ENCODE measurements around the gene ATOH8.
A peak's percentile ranks its signal among the peaks of the same experiment; 100 is the strongest.
"Not testable (repeated sequence)": the region's sequence is repeated elsewhere in the genome, so short reads cannot be mapped to it uniquely, and the experiment has no call there.

Gene ATOH8

GRCh38 chr2:85807756-85808155 is 54.0 kb downstream of the ATOH8 start:
- no peak for DNase-seq

DNA sequence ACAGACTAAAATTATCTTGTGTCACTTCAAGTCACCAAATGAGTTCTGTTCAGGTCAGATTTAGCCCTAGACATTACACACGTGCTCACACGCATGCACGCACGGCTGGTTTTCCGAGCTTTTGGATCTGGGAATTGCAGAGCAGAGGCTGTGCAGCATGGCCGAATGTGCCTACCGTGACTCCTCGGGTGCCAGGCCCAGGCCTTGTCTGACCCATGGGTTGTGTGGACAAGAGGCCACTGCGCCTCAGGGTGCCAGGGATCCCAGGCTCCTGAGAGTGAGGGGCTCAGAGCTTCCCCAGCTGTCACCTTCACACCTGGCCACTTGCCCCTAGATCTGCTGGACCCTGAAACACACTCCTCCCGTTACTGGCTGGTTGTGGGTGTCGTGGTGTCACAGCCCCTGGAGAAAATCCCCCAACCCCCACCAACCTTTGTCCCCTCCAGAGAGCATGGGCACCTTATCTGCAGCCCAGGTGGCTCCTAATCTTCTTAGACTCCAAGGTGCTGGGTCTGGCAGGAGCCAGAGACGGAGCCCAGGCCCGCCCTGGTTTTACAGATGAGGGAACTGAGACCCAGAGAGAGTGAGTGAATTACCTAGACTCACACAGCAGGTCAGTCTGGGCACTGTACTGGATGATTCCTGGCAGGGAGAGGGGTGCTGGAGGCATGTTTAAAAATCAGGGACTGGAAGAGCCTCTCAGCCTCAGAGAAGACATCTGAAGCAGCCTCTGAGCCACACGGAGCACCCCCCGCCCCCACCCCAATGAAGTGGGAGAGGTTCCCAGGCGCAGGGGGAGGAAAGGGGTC is 56.8 kb downstream of the ATOH8 start:
- no peak for DNase-seq

GRCh38 chr2:85811180-85812093 is 57.6 kb downstream of the ATOH8 start:
- DNase-seq: no peak

- DNase-seq: no peak
Measured at GRCh38 chr2:85812094-85812735, 58.4 kb downstream of the ATOH8 start.

DNA sequence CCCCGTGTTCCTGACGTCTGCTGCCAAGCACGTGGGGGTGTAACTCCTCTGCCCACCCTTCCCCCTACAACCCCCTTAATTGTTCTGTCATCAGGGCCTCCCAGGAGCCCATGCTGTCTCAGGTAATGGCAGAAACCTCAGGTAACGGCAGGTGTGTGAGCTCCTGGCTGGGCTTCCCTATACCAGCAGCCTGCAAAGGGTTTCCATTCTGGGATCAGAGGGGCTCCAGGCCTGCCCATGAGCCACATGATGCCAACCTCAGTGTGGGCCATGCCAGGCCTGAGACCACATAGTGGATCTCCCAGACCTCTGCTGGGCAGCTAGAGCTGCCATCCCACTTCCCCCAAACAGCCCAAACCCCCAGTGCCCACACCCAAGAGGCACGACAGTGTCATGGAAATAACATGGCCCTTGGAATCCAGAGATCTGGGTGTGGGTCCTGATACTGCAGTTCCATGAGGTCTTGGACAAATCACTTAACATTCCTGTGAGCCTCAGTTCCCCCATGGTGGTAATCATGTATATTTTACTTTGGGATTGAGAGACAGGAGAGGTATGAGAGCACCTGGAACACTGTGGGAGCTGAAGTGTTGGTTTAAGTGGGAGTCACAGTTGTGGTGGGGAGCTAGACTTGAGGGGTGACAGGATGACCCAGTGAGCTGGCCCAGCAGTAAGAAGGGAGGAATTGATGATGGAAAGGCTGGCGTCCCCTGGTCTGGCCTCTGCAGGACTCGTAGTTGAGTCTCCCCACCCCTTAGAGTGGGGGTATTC is 59.6 kb downstream of the ATOH8 start:
- DNase-seq: no peak

DNA sequence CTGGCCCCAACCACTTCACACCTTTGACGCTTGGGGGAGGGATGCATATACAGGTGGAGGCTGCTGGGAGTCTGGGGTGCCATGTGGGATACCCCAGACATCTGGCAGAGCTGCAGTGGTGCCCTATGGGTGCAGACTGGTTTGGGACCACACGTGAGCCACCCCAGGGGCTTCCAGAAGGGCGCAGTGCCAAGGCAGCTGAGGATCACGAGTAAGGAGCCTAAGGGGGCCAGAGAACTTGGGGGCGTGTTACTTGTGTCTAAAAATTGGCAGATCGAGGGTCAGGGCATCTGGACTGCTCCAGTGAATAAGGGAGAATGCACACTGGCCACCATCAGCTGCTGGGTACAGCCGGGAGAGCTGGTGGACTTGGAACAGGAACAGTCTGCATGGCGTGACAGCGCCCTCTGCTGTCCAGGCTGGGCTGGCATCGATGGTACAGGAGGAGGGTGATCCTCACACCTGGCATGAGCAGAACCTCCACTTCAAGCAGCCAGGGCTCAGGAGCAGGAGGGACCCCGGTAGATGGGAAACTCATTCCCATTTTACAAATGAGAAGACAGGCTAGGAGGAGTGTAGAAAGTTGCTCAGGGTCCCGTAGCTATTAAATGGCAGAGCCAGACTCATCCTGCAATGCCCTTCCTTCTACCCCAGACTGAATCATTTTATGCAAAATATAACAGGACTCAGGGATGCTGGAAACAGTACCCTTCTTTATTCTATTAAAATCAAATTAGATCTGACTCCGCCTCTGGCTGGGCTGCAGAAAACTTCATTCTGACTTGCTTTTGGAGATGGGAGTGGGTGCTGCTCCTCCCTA is 60.4 kb downstream of the ATOH8 start:
- peak; percentile 72 for DNase-seq

GRCh38 chr2:85814802-85815550 is 61.2 kb downstream of the ATOH8 start:
- DNase-seq: no peak

GRCh38 chr2:85819811-85820510 is 66.2 kb downstream of the ATOH8 start:
- DNase-seq: no peak

GRCh38 chr2:85822766-85823165 is 69.0 kb downstream of the ATOH8 start:
- DNase-seq: no peak

DNA sequence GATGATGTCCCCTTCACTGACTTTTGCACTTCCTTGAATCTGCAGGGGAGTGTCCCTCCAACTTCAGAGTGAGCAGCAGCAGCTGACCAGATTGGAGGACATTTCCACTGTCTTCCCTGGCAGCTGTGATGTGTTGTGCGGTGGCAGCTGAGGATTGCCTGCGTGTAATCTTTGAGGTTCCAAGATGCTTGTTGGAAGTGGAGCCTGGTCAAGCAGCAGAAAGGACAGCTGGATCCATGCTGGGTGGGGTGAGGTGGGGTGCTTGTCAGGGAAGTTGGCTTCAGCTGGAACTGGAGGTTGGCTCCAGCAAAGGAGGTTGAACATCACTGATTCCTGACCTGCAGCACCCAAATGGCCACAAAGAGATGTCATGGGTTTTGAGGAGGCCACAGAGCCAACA is 70.2 kb downstream of the ATOH8 start:
- no peak for DNase-seq

GRCh38 chr2:85826990-85827878 is 73.4 kb downstream of the ATOH8 start:
- peak; percentile 75 for DNase-seq

DNA sequence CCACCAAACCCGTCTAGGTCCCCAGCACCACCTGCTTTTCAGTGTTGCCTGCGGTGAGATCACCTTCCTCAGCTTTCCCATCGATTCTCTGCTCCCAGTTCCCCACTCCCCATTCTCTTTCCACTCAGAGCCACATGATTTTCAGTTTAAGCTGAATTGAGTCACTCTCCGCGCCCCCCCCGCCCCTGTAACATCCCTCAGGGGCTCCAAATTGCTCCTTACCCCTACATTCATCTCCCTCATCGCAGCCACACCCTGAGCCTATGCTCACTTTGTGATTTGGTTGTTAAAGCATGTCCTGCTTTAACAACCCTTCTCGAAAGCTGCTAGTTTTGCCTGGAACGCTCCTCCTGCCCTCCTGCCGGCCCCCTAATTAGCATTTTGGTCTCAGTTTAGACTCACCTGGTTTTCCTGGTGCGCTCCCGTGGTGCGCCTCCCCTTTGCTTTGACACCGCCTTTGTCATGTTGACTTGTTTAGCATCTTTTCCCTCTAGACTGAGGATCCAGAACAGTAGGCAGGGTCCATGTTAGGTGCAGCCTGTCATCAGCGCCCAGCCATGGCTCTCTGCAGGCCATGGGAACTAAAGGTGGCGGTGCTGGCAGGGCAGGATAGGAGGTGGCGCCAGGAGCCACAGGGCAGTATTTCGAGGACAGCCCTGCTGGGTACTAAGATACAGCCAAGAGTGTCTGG is 74.2 kb downstream of the ATOH8 start:
- no peak for DNase-seq

DNA sequence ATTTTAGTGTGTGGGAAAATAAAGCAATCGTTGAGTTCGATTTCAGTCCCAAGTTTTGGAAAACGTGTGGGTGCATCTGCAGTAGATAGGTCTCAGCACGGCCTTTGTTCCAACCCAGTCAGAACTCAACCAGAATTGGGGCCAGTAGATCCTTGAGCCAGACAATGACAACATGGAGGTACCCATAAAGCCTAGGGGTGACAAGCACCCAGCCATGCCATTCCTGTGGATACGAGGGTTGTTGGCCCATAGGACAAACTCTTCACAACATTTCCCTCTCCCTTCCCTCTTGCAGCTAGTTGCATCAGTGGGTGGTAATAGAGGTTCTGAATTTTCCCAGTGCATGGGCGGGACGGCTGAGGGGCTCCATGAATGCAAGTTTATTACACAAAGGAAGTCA is 74.9 kb downstream of the ATOH8 start:
- no peak for DNase-seq

GRCh38 chr2:85829394-85829793 is 75.6 kb downstream of the ATOH8 start:
- not testable (repeated sequence) for DNase-seq

GRCh38 chr2:85830645-85831044 is 76.9 kb downstream of the ATOH8 start:
- DNase-seq: no peak

DNA sequence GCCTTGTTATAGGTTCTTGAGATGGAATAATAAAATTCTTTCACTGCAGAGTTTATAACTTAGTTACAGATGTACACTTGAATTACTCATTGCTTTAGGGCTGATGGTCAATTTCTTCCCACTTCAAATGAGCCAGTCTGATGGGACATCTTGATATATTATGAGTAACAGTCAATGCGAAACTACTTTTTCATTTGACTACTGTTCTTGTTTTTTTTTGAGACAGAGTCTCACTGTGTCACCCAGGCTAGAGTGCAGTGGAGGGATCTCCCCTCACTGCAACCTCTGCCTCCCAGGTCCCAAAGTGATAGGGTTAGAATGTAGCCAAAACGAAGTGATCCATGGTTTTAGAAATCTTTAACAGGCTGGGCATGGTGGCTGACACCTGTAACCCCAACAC is 77.9 kb downstream of the ATOH8 start:
- no peak for DNase-seq

GRCh38 chr2:85834466-85834865 is 80.7 kb downstream of the ATOH8 start:
- DNase-seq: no peak
